ENCODE results near the gene SNX18.

Gene SNX18

DNA sequence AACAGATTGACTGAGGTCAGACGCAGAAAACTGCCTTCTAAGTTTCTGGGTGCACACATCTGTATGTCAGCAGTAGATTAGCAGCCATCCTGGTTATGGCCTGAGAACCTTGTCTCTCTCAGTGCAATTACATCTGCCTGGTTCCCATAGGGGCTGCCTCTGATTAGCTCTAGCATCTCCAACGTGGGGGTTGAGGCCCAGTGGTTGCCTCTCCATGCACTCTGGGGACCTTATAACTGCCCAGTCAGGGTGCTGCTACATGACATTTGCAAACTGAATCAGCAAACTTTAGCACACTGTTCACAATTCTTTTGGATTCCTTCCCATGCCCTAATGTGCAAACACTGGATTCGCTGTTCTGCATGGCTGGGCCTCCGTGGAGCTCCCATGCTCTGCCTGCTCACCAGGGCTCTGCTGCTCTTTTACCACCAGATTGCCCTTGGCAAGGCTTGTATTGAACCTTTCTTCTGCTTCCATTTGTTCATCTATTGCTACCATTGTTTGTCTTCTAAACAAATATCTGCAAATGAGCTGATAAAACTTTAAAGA lies 36.2 kb downstream of the SNX18 start:
- no peak overlapping the region for H3K4me3 ChIP-seq (ENCODE audit: control insufficient read depth, low read depth, low read length)
- no peak for DNase-seq (ENCODE audit: low read depth)
- TF ChIP-seq CTCF (IDR thresholded peaks at IDR 0.05; ENCODE audit: control insufficient read depth, insufficient read depth, low read depth, low read length, missing control alignments): no peak

GRCh38 chr5:54556141-54556540 lies 38.6 kb downstream of the SNX18 start:
- DNase-seq (ENCODE audit: low read depth): no peak
- no peak overlapping the region for H3K4me3 ChIP-seq (ENCODE audit: control insufficient read depth, low read depth, low read length)

GRCh38 chr5:54558362-54558761 lies 40.8 kb downstream of the SNX18 start:
- no peak for DNase-seq (ENCODE audit: low read depth)
- TF ChIP-seq CTCF (IDR thresholded peaks at IDR 0.05; ENCODE audit: control insufficient read depth, insufficient read depth, low read depth, low read length, missing control alignments): no peak
- H3K4me3 ChIP-seq (ENCODE audit: control insufficient read depth, low read depth, low read length): no peak overlapping the region

More at GRCh38 chr5:54556141-54556540, 38.6 kb downstream of the SNX18 start:
- no peak for TF ChIP-seq CTCF (IDR thresholded peaks at IDR 0.05; ENCODE audit: control insufficient read depth, insufficient read depth, low read depth, low read length, missing control alignments)

- DNase-seq (ENCODE audit: low read depth): no peak
- H3K4me3 ChIP-seq (ENCODE audit: control insufficient read depth, low read depth, low read length): no peak overlapping the region
- TF ChIP-seq CTCF (IDR thresholded peaks at IDR 0.05; ENCODE audit: control insufficient read depth, insufficient read depth, low read depth, low read length, missing control alignments): no peak
Observed at GRCh38 chr5:54561651-54562050, 44.1 kb downstream of the SNX18 start.

DNA sequence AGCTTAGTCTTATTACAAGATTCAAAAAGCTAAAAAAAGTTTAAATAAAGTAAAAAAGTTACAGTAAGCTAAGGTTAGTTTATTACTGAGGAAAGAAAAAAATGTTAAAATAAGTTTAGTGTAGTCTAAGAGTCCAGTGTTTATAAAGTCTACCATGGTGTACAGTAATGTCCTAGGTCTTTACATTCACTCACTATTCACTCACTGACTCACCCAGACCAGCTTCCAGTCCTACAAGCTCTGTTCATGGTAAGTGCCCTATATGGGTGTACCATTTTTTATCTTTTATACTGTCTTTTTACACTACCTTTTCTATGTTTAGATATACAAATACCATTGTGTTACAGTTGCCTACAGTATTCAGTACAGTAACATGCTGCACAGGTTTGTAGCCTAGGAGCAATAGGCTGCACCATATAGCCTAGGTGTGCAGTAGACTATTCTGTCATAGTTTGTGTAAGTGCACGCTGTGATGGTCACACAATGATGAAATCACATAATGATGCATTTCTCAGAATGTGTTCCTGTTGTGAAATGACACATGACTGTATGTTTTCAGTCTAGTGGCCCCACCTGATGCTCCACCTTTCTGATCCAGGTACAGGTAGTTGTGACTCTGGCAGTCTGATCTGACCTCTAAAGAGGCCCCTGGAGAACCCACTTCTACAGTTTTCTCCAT lies 45.7 kb downstream of the SNX18 start:
- no peak for DNase-seq (ENCODE audit: low read depth)
- no peak for TF ChIP-seq CTCF (IDR thresholded peaks at IDR 0.05; ENCODE audit: control insufficient read depth, insufficient read depth, low read depth, low read length, missing control alignments)
- no peak overlapping the region for H3K4me3 ChIP-seq (ENCODE audit: control insufficient read depth, low read depth, low read length)

- no peak for DNase-seq (ENCODE audit: low read depth)
- H3K4me3 ChIP-seq (ENCODE audit: control insufficient read depth, low read depth, low read length): no peak overlapping the region
- no peak for TF ChIP-seq CTCF (IDR thresholded peaks at IDR 0.05; ENCODE audit: control insufficient read depth, insufficient read depth, low read depth, low read length, missing control alignments)
Observed at GRCh38 chr5:54567996-54568395, 50.4 kb downstream of the SNX18 start.
